HG03097 (cell line): Measurements from ENCODE around the gene COX6B2.

Experiments
- ATAC-seq: cut with Tn5 transposase; IDR thresholded peaks from one replicate; pipeline ENCODE4 v1.9.1; 2021; ENCODE audit not compliant: unreplicated experiment, low FRiP score

The COX6B2 gene

DNA sequence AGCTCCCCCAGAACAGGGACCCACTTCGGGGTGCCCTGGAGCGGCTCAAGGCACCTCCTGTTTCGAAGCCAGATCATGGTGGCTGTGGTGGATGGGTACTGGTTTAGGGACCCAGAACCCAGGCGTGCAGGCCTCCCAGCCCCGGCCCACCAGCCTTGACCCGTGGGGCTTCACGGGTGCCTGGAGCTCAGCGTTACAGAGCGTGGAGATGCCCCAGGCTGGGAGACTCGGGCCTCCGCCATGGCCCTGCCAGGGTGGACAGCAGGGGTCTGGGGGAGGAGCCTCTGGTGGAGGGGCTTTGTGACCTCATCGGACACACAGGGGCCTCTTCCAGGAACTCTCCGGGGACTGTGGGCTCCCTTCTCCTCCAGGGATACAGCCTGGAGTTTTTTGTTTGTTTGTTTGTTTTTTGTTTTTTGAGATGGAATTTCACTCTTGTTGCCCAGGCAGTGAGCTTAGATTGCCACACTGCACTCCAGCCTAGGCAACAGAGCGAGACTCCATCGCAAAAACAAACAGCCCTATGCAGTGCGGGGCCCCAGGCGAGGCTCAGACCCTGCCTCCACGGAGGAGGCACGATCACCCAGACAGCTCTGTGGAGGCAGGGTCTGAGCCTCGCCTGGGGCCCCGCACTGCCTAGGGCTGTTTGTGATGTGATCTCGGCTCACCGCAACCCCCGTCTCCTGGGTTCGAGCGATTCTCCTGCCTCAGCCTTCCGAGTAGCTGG lies 8.6 kb upstream of the COX6B2 start, which contains the start of gene GARIN5B:
Gene GARIN5B, minus strand, starts transcription at position 271 of the 727 bp plus-strand sequence. Its CDS starts 194 bp downstream, at position 77.
- no peak for ATAC-seq

- no peak for ATAC-seq
Measured at GRCh38 chr19:55362174-55362989, 7.9 kb upstream of the COX6B2 start.

DNA sequence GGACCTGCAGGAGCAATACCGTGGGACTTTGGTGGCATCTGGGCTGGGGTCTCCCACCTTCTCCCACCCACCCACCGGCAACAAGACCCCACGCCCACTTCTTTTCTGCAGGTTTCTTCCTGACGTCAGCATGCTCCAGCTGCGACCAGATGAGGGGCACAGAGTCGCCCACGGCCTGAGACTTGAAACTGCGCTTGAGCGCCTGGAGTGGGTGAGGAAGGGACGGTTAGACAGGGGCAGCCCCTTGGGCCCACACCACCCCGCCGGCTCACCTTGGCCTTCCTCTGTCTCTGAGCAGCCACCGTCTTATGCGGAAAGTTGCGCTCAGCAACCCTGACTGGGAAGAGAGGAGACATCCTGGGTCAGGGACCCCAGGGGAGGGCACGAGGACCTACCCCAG lies 6.4 kb upstream of the COX6B2 start:
- no peak for ATAC-seq

- no peak for ATAC-seq
Measured at GRCh38 chr19:55358943-55359908, 4.7 kb upstream of the COX6B2 start.

DNA sequence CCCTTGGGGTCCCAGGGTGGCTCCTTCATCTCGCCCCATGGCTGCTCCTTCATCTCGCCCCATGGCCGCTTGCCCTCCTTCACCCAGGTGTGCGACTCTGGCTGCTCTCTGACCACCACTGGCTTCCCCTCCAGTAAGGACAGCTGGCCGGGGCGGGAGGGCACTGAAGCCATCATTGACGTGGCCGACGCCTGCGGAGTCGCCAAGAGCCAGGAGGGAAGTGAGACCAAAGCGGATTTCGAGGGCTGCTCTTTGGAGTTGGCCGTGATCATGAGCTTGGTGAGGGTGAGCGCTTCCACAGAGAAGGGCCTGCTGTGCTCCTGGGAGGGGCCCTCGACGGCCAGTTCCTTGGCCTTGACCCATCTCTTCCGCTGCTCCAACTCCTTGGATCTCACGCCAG lies 4.0 kb upstream of the COX6B2 start:
- no peak for ATAC-seq

DNA sequence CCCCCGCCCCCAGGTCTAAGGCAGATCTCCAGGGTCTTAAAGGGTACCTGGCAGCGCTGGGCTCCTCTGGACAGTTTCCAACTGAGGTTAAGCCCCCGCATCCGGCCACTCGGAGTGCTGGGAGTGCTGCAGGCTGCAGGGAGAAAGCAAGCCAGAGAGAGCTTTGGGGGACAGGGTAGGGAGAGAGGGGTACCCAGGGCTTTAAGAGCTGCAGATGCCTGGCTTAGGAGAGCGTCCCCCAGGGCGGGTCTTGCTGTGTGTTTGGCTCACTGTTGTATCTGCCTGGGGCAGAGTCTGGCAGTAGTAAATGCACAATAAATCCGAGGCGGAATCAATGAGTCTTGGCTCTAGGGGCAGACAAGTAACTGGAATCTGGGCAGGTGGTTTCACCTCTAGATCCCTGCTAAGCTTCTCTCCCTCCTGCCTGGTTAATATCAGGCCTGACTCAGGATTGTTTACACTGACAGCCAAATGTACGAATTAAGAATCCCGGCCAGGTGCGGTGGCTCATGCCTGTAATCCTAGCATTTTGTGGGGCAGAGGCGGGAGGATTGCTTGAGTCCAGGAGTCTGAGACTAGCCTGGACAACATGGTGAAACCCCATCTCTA lies 798 bp upstream of the COX6B2 start:
- no peak for ATAC-seq

- no peak for ATAC-seq
Measured at GRCh38 chr19:55353803-55354697, 469 bp downstream of the COX6B2 start.

DNA sequence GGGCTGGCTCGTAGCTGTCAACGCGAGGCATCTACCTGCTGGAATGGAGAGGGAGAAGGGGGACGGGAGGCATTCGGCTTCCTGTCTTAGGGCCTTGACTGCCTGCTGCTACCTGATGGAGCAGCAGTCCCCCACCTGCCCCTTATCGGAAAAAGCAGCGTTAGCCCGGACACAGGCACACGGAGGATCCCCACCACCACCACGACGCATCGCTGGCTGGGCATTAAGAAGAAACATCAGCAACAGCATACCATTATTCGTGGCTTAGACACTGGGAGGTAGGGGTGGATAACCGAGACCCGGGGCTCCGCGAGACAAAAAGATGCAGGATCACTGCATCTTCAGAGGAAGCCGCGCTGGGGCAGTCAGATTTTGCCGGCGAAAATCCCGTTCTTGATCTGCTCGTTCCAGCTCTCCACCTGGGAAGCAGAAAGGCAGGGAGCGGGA lies 1.1 kb downstream of the COX6B2 start:
- ATAC-seq: no peak

GRCh38 chr19:55352549-55353145 lies 1.9 kb downstream of the COX6B2 start:
- ATAC-seq: no peak

DNA sequence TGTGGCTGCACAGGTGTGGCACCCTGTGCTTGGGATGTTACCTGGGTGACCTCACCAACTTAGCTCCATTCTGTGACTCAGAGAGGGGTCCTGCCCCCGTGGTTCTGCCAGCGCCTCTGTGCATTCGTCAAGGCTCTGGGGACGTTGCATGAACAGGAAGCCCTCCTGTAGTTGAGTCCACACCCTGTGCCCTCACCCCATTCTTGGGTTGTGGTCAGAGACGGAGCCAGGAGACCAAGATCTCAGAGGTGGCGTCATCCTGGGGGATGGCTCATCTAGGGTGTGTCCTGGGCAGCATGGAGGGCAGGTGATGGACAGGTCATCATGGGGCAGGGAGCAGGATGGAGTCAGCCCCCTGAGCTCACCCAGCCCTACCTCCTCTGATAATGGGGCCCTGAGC lies 2.5 kb downstream of the COX6B2 start:
- no peak for ATAC-seq

- no peak for ATAC-seq
Measured at GRCh38 chr19:55350620-55351315, 3.8 kb downstream of the COX6B2 start.

- no peak for ATAC-seq
Measured at GRCh38 chr19:55348317-55349034, 6.0 kb downstream of the COX6B2 start.

- no peak for ATAC-seq
Measured at GRCh38 chr19:55347442-55348009, 7.0 kb downstream of the COX6B2 start.

GRCh38 chr19:55346725-55347441 lies 7.6 kb downstream of the COX6B2 start:
- no peak for ATAC-seq

DNA sequence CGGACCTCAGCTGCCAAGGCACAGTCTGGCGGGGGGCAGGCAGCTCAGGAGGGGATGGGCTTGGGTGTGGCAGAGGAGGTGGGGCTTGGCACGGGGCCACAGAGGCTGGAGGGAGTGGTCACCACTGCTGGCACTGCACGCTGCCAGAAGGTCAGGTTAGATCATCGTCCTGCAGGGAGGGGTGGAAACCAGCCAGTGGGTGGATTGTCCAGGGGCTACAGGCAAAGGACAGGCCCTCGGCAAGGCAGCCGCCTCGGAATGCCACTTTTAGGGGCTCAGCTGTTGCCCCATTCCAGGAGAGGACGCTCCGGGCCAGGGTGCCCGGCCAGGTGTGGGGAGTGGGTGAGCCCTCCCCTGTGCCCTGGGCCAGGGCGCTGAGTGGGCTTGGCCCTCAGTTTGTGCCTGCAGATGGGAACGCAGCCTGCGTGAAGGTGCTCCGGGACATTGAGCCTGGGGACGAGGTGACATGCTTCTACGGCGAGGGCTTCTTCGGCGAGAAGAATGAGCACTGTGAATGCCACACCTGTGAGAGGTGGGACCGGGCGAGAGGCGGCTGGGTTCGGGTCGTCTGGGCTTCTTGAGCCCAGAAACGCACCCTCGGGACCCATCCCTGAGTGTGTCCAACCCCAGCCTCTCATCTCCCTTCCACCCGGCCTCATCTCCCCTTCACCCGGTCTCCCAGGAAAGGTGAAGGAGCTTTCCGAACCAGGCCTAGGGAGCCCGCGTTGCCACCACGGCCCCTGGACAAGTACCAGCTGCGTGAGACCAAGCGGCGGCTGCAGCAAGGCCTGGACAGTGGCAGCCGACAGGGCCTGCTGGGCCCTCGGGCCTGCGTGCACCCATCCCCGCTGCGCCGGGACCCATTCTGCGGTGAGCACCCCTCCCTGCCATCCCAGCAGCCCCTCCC lies 8.4 kb downstream of the COX6B2 start:
- no peak for ATAC-seq
